ENCODE measurements around the gene CTU1.

DNA sequence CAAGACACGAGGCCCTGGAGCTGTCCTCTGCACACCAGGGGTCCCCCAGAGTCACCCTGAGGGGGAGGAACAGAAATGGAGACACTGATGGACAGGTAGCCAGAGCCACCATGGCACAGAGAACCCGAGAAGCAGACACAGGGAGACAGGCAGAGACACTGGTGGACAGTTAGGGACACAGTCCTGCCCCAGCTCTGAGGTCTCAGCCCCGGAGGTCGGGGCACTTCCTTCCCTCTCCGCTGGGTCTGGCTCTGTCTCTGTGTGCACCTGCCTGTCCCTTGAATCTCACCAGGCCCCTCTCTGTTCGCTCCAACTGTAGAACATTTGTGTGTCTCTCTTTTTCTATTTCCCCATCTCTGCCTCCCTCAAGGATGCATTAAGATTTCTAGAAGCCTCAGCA lies 30.1 kb downstream of the CTU1 start:
- no peak for TF ChIP-seq EZH2phosphoT487 (IDR thresholded peaks at IDR 0.05; ENCODE audit: insufficient read depth, low read depth)
- TF ChIP-seq EZH2 (IDR thresholded peaks at IDR 0.05; ENCODE audit: insufficient read depth, poor library complexity, severe bottlenecking), result no peak

All from GM23248 (cell line).